Left forelimb (tissue), 1 donor: ENCODE data around the gene APOB.
"Not testable (repeated sequence)": the region's sequence is repeated elsewhere in the genome, so short reads cannot be mapped to it uniquely, and the experiment has no call there.

ENCODE experiments used
- DNase-seq: peaks from one replicate; pipeline ENCODE4 v3.0.0-alpha.2; 2018; ENCODE audit warnings: low spot score

Gene APOB

GRCh38 chr2:21032338-21033236 is 11.3 kb downstream of the APOB start:
- DNase-seq: no peak

- no peak for DNase-seq
Observed at GRCh38 chr2:21030983-21031968, 12.6 kb downstream of the APOB start.

- DNase-seq: no peak
Observed at GRCh38 chr2:21029519-21029918, 14.4 kb downstream of the APOB start.

- DNase-seq: not testable (repeated sequence)
Observed at GRCh38 chr2:21028951-21029350, 14.9 kb downstream of the APOB start.

DNA sequence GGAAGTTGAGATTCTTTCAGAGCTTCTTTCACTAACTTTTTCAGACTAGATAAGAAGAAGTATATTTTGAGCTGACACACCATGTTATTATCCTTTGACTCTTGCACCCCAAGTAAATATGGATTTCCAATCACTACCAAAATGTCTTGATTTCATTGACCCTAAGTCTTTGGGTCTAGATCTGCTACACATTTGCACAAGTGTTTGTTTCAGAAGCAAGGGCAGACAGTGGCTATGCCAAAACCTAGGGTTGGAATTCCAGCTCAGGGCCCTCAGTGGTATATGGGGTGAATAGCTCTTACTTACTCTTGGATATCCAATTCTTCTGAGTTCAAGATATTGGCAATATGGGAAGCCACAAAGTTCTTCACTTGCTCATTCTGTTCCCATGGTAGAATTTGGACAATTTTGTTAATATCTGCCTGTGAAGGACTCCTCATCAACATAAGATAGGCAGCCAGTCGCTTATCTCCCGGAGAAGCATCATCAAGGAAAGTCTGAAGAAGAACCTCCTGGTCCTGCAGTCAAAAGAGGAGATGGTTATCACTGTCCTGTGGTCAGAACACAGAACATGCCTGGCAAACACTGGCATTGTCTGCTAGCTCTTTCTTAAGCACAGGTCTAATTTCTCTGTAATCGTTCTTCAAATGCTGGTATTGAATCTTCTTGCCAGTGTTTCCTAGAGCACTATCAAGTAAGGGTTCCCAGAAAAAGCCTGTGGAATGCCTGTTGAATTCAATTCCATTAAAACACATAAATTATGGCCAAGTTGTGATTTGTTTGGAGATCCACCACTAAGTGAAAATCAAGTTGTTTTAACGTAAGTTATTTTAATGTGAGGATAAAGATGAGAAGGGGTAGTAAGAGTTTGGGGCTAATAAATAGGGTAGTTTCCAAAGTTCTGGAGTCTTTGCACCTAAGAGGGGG is 15.6 kb downstream of the APOB start:
- no peak for DNase-seq

- no peak for DNase-seq
Observed at GRCh38 chr2:21026479-21027282, 17.2 kb downstream of the APOB start.

GRCh38 chr2:21025690-21026478 is 18.0 kb downstream of the APOB start:
- DNase-seq: no peak

DNA sequence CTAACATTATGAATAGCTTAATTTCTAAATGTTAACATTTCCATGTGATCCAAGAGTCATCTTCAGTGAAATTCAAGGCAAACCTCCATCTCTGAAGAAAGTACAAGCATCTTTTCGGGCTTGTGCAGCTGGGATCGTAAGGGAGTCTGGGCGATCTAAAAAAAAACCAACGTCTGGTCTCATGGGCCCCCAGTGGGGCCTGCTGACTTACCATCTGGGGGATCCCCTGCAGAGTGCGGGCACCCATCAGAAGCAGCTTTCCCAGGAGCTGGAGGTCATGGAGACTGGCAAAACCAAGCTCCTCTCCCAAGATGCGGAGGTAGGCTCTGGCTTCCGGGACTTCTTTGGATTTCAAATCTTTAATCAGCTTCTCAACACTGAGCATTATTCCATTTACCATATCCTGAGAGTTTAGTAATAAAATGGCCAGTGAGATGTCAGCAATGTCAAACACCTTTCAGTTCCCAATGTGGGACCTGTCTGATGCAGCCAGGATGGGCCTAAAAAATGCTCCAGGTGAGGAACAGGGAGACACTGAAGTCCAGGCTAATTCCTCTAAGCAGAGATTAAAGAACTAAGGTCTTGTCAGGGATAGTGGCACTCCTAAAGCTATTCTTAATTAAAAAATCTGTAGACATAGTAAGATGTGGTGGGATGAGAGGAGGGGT is 19.0 kb downstream of the APOB start:
- no peak for DNase-seq

DNA sequence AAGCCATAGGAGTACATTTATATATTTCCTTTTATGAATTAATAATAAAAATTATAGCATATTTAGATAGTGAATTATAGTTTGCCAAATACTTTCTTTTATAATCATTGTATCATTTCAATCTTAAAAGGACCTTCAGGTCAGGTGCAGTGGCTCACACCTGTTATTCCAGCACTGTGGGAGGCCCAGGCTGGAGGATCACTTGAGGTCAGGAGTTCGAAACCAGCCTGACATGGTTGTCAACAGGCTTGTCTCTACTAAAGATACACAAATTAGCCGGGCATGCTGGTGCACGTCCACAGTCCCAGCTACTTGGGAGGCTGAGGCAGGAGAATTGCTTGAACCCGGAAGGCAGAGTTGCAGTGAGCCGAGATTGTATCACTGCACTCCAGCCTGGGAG is 19.7 kb downstream of the APOB start:
- DNase-seq: no peak

DNA sequence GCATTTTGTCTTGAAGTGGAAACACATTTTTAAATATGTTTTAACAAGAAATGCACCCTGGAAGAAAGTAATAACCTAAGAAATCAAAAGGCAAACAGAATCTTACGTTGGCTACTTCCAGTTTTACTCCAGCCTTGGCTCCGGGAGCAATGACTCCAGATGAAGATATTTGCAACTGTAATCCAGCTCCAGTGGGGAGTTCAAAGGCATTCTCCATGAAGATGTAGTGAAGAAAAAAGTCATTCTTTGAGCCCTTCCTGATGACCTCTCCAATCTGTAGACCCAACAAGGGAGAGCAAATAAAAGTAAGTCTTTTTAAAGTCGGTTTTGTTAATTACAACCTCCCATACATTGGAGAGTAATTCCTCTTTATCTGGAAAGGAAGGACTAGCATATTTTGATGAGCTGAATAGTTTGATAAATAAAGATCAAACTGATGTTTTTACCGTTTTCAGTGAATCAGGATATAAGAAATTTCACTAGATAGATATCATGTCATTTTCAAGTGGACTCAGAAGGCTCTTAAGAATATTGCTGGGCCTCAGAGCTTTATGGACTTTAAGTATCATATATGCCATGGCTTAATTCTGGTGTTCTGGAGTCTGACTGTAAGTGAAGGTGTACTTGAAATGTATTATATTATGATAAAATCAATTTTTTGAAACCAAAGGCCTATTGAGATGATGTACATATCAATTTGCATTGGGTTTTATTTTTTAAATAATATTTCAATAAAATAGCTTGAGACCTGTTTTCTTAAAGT is 20.3 kb downstream of the APOB start:
- no peak for DNase-seq

DNA sequence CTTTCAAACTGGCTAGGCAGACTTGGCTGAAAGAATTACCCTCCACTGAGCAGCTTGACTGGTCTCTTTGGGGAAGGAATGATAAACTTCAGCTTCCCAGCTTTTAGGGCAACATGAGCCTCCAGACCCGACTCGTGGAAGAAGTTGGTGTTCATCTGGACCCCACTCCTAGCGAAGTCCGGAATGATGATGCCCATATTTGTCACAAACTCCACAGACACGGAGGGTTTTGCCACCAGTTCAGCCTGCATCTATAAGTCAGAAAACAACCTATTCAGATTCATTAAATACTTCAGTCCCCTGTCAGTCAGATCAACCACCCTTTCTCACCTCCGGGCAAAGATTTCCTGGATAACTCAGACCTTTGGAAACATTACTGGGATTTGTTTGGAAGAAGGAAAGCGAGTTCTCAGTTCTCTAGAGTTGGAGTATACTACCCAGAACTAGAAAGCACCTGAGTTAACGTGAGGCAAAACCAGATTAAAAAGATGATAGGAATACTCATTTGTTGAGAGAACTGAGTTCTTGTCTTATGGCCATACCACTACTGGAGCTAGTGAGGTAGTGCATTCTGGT is 21.0 kb downstream of the APOB start:
- no peak for DNase-seq

GRCh38 chr2:21021430-21021829 is 22.4 kb downstream of the APOB start:
- DNase-seq: no peak

DNA sequence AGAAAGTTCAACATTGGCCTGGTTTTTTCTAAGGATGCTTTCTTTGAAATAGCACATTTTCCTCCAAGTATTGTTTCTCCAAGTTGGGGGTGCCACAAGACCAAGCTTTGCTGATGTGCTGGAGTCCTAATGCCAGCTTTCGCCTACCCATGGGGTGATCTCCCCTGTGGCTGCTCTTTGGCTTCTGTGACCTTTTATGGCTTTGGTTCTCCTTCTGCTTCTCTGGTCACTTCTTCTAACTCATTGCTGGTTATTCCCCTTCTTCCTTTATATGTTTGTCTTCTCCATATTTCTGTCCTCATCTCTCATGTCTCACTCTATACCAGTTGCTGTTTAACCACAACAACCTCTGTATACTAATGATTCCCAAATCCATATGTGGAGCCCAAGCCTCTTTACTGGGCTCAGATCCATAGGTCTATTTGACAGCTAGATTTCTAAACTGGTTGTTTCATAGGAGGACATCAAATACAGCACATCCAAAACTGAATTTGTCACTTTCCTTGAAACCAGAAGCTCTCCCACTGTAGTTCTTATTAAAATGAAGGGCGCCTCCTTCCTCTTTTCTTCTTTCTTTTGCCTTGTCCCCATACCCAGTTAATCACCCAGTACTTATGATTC is 23.1 kb downstream of the APOB start:
- no peak for DNase-seq

- DNase-seq: no peak
Observed at GRCh38 chr2:21020031-21020667, 23.7 kb downstream of the APOB start.

DNA sequence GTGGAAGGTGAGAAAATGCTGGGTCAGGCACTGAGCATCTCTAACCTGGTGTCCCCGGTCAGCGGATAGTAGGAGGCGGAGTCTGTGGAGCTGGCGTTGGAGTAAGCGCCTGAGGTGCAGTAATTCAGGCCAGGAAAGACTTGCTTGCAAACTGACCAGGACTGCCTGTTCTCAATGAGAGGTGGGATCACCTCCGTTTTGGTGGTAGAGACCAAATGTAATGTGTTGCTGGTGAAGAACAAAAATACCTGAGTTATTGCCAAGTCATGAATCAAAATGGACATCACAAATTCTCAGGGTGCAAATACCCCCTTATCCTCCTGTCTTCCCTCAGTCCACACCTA is 24.2 kb downstream of the APOB start:
- no peak for DNase-seq

GRCh38 chr2:21019000-21019677 is 24.7 kb downstream of the APOB start:
- DNase-seq: no peak

- no peak for DNase-seq
Observed at GRCh38 chr2:21018290-21018689, 25.6 kb downstream of the APOB start.
